GM10248 (cell line): ENCODE results near the gene ZNF146.

Experiments
- CTCF ChIA-PET: fragments of 300-600 bp; sonication (Branson Sonifier 250); formaldehyde crosslinking; extraction: SDS; loops from one replicate; lab custom pipeline; 2021; ENCODE audit warnings: antibody characterized with exemption; lab: Yijun Ruan, JAX
- POLR2A ChIA-PET: fragments of 350-650 bp; sonication (Branson Sonifier 250); formaldehyde crosslinking; extraction: SDS; loops from one replicate; lab custom pipeline; 2020; ENCODE audit warnings: antibody characterized with exemption; lab: Yijun Ruan, JAX
- DNase-seq: peaks from one replicate; pipeline ENCODE4 v3.0.0; 2012; ENCODE audit errors: extremely low spot score
- CTCF ChIP-seq: IDR thresholded peaks from 2 replicates; pipeline ENCODE4 v1.5.1; 2012; ENCODE audit warnings: mild to moderate bottlenecking, low read depth; ENCODE audit errors: extremely low read depth, missing control alignments, control extremely low read depth

The ZNF146 gene

GRCh38 chr19:36236304-36236945 is 21.5 kb downstream of the ZNF146 start:
- TF ChIP-seq CTCF = no peak
- DNase-seq = no peak
- CTCF ChIA-PET = interaction anchor here (1.1 kb wide), 1 partner anchor 180 kb away, joined by 3 read pairs; no protein-coding TSS in a partner anchor
- POLR2A ChIA-PET = no interaction called here

DNA sequence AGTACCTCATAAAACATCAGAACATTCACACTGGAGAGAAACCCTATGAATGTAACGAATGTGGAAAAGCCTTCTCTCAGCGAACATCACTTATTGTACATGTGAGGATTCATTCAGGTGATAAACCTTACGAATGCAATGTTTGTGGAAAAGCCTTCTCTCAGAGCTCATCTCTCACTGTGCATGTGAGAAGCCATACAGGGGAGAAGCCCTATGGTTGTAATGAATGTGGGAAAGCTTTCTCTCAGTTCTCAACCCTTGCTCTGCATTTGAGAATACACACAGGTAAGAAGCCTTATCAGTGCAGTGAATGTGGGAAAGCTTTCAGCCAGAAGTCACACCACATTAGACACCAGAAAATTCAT is 22.0 kb downstream of the ZNF146 start:
- ChIA-PET POLR2A (no interaction called here), CTCF (interaction anchor here (1.1 kb wide), 1 partner anchor 179 kb away, joined by 3 read pairs; no protein-coding TSS in a partner anchor)
- no peak for TF ChIP-seq CTCF
- no peak for DNase-seq

- POLR2A ChIA-PET = no interaction called here
- CTCF ChIA-PET = no interaction called here
- no peak for DNase-seq
- no peak for TF ChIP-seq CTCF
Observed at GRCh38 chr19:36244066-36244465, 29.2 kb downstream of the ZNF146 start.

GRCh38 chr19:36245210-36246005 is 30.5 kb downstream of the ZNF146 start:
- TF ChIP-seq CTCF = no peak
- ChIA-PET POLR2A (no interaction called here), CTCF (no interaction called here)
- DNase-seq = no peak

DNA sequence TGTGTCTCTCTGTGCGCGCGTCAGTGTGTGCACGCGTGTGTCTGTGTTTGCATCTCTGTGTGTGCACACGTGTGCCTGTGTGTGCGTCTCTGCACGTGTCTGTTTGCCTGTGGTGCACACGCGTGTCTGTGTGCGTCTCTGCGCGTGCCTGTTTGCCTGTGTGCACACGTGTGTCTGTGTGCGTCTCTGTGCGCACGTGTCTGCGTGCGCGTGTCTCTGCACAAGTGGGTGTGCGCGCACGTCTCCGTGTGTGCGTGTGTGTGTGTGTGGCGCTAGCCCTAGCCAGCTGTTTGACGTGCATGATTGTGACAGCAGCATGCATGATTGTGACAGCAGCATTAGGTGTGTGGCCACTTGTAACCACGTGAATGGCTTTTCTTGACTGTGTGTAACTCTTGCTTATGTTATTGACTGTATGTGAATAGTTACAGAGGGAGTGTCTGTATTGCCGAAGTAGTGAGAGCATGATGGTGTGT is 31.1 kb downstream of the ZNF146 start:
- no peak for DNase-seq
- POLR2A ChIA-PET = no interaction called here
- CTCF ChIA-PET = no interaction called here
- no peak for TF ChIP-seq CTCF

DNA sequence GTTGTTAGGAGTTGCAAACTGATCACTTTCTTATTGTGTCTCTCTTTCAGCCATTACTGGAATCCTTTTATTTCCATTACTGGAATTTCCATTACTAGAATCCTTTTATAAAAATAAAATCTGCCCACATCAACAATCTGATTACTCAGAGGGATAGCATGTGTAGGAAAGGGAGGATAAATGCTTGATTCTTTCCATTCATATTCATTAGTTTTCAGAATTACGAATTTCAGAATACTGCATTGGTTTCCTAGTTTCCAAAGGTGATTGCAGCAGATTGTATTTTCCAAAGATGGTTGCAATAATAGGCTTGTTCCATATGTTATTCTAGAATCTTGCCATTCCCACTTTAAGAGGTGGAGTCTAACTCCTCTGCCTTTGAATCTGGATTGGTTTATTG is 37.1 kb downstream of the ZNF146 start:
- CTCF ChIA-PET = no interaction called here
- POLR2A ChIA-PET = no interaction called here

More for the DNA sequence above, 37.1 kb downstream of the ZNF146 start:
- TF ChIP-seq CTCF = no peak
- DNase-seq = no peak
